HG03159 (cell line): ENCODE results near the gene NEGR1.

Experiments used
- ATAC-seq: cut with Tn5 transposase; IDR thresholded peaks from one replicate; pipeline ENCODE4 v1.9.1; 2021; ENCODE audit warnings: mild to moderate bottlenecking, moderate library complexity; ENCODE audit not compliant: unreplicated experiment

NEGR1 gene

GRCh38 chr1:71869326-71869725 lies 413.0 kb downstream of the NEGR1 start:
- no peak for ATAC-seq

- ATAC-seq, result no peak
Measured at GRCh38 chr1:71862756-71863155, 419.6 kb downstream of the NEGR1 start.

- no peak for ATAC-seq
Measured at GRCh38 chr1:71861022-71861421, 421.3 kb downstream of the NEGR1 start.

- no peak for ATAC-seq
Measured at GRCh38 chr1:71859806-71860205, 422.5 kb downstream of the NEGR1 start.

- ATAC-seq, result no peak
Measured at GRCh38 chr1:71857862-71858261, 424.5 kb downstream of the NEGR1 start.

DNA sequence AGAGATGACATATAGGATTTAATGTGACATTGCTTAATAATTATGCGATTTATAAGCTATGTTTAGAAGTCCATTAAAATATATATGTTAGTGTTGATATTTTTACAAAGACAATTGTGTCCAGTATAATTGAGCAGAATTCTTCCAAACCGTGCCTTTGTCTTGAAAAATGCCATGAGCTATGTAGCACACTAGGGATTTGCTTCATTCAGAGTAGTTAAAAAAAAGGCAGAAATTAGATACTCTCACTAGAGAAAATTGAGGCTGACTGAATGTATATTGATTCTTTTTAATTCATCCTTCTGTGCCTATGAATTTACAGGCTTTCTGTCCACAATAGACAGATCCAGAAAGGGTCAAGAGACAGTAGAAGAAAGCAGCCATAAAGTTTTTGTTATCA lies 429.0 kb downstream of the NEGR1 start:
- ATAC-seq, result no peak

DNA sequence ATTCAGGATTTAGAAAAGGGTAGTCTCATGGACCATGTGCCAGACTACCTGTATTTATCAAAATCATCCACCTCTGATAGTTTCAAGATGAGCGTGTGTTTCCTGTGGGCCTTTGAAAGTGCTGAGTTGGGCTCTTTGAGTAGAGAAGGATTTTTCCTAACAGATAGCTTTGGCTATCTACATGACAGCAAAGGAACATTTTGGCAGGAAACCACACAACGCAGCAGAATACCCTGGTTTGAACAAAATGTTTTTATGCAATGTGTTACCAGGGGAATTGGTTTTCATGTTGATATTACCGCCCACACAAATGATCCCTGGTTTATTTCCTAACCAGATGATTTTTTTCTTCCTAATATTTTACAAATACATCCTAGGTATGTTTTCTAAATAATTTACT lies 431.4 kb downstream of the NEGR1 start:
- ATAC-seq, result no peak

- ATAC-seq, result no peak
Measured at GRCh38 chr1:71850515-71850914, 431.8 kb downstream of the NEGR1 start.

DNA sequence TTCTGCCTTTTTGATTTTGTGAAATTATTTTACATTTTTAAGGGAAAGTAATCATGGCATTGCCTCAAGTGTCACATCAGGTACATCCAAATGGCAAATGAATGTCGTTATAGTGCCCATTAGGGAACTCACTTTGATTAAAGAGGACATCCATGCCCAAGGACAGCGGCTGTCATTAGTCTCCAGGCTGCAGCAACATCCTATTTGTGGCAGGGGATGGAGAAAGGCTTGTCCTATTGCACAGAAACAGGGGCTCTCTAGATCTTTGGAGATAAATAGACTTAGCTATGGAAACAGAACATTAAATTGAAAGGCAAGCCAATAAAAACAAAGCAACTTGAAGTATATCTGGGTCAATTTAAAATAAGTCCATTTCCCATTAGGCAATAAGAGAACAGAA lies 439.3 kb downstream of the NEGR1 start:
- ATAC-seq, result no peak

DNA sequence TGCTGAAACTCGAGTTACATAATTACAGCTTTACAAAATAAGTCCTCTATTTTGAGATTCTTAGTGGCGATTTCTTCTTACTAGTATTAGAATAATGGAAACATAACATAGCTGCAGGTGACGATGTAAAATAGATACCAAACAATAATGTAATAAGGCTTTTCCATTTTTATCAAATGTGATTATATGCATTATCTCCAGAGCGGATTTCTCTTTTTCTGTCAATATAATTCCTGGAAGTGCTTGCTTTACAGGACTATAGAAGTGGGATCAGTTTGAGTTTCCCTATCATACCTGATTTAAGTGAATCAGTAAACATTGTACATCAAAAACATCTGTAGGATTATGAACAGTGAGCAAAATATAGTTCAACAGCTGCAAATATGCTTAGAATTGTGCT lies 442.5 kb downstream of the NEGR1 start:
- no peak for ATAC-seq

DNA sequence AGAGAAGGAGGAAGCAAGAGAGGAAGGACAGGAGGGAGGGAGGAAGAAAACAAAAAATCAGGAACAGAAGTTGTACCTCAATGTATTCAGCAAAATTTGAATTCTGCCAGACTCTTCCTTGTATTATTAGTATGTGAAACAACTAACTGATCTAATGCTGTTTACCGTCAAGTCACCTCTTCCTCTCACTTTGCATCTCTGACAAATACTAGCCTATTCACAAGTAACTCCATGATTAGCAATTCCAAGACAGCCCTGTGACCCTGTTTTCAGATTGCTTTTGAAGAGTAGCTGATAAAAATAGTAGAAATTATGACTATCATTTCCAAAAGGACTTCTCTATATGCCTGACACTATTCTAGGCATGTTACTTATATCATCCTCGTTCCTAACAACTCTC lies 445.4 kb downstream of the NEGR1 start:
- ATAC-seq, result no peak

- peak; percentile 91 for ATAC-seq
Measured at GRCh38 chr1:71835442-71835813, 446.9 kb downstream of the NEGR1 start.

DNA sequence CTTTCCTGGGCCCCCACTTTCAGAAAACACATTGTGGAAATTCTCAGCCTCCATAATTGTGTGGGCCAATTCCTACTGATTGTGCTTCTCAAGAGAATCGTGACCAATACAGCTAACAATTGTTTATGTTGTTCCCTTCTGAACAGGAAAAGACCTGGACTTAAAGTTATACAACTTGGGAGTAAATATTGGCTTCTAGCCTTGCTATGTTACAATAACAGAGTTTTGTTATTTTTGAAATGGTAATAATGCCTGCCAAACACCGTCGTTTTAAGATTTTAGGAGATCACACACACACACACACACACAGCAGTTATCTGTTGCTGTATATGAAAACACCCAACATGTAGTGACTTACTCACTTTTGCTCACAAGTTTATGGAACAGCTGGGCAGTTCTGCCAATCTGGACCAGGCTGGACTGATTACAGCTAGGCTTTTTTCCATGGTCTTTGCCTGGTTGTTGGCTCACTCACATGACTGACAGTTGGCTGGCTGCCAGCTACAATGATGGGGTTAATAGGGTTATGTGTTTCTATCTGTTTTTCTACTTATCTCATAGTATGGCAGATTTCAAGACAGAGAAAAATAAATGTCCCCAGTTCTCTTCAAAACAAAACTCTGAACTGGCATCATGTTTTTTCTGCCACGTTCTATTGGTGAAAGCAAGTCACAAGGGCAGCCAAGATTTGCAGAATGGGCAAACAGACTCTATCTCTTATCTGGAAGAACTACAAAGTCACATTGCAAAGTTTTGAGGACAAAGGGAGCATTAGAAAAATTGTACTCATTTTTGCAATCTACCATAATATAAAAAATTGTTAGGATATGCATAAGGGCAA lies 447.5 kb downstream of the NEGR1 start:
- ATAC-seq, result peak; percentile 26

DNA sequence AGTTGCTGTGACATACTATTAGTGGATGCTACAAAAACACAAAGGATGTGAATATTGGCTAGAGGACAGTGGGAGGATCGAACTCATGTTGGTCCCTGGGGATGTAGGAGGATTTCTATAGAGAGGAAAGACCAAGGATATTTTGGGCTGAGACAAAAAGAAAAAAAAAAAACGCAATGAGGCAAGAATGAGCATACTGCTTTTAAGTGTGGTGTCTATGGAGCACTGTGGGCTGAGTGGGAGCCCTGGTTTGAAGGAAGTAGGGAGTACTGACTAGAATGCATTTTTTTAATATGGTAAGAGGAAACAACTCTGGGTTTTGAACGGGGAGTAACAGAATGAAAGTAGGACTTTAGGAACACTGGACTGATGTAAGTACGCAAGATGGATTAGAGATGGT lies 450.7 kb downstream of the NEGR1 start:
- ATAC-seq, result no peak

- ATAC-seq, result no peak
Measured at GRCh38 chr1:71829346-71829745, 453.0 kb downstream of the NEGR1 start.

DNA sequence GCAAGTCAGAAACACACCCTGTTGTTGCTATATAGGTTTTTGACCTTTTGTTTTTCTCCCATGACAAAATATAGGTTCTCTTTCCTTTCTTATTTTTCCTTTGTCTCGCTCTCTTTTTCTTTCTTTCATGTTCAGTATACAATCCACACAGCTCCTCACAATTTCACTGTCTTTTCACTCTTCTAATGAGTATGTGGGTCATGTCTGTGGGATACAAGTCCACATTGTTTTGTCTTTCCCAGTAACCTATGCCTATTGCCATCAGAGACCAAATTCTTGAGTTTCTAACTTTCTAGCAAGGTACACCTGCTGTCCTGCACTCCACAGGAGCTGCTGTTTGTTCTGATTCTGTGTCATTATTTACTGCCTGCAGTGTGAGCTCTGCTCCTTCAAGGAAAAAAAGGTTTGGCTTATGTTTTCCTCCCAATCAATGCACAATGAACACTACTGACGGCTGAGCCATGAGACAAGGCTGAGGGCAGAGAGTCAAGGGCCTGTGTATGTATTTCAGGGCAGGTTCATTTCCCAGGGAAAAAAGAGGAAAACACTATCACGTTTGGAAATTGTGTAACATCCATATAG lies 453.8 kb downstream of the NEGR1 start:
- no peak for ATAC-seq

GRCh38 chr1:71823708-71824305 lies 458.5 kb downstream of the NEGR1 start:
- ATAC-seq, result no peak

GRCh38 chr1:71817028-71817427 lies 465.3 kb downstream of the NEGR1 start:
- no peak for ATAC-seq

- ATAC-seq, result no peak
Measured at GRCh38 chr1:71809085-71809484, 473.3 kb downstream of the NEGR1 start.

GRCh38 chr1:71804140-71804539 lies 478.2 kb downstream of the NEGR1 start:
- ATAC-seq, result no peak

DNA sequence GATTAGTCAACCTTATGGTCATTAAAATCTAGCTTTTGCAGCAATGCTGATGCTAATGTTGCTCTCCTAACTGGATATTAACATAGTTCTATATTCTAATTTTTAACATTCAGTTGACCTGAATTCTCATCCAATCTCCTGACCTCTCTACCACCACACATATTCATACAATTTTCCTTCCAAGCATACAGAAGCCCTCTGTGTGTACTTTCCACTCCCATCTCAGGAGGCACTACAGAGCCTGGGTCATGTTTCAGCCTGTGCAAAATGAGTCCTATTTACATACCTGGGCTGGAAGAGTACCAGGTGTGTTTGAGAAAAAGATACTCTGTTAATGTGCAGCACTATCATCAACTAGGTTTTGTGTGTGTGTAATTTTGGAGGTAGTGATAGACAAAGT lies 486.3 kb downstream of the NEGR1 start:
- ATAC-seq, result no peak

DNA sequence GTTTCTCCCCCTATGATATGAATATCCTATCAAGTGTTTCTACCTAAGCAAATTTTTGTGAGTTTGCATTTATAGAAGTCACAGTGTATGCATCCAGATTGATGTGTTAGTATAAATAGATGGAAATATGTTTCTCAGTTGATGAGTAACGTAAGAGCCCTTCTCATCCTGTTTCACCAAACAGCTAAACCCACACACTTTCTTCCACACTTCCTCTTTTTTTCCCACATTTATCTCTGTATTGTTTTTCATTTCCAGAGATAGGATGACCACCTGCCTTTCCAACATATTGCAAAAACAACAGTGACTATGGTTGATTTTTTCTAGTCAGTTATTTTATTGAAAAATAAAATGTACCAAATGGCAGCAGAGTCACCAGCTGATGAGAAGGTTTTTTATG lies 490.1 kb downstream of the NEGR1 start:
- no peak for ATAC-seq
